ENCODE measurements around the gene PLPPR1.
"Not testable (repeated sequence)": the region's sequence is repeated elsewhere in the genome, so short reads cannot be mapped to it uniquely, and the experiment has no call there.

The PLPPR1 gene
- 0 reads per million in 2 donors for total RNA-seq

- DNase-seq: no peak
These were observed at the start of gene PLPPR1 for GRCh38 chr9:101028346-101029314. Gene PLPPR1, plus strand, starts transcription at chr9:101028727.

GRCh38 chr9:100989731-100990130 is 38.8 kb upstream of the PLPPR1 start:
- no peak for DNase-seq

GRCh38 chr9:100990605-100991381 is 37.7 kb upstream of the PLPPR1 start:
- no peak for DNase-seq

- DNase-seq: no peak
These were observed 35.9 kb upstream of the PLPPR1 start for GRCh38 chr9:100992632-100993031.

- DNase-seq: no peak
These were observed 28.5 kb upstream of the PLPPR1 start for GRCh38 chr9:100999906-101000544.

- DNase-seq: no peak
These were observed 23.3 kb upstream of the PLPPR1 start for GRCh38 chr9:101005246-101005645.

GRCh38 chr9:101014566-101014965 is 14.0 kb upstream of the PLPPR1 start:
- DNase-seq: no peak

- DNase-seq: no peak
These were observed 10.1 kb upstream of the PLPPR1 start for GRCh38 chr9:101018467-101018866.

GRCh38 chr9:101022704-101023103 is 5.8 kb upstream of the PLPPR1 start:
- no peak for DNase-seq

GRCh38 chr9:101025940-101026339 is 2.6 kb upstream of the PLPPR1 start:
- DNase-seq: no peak

GRCh38 chr9:101026824-101027223 is 1.7 kb upstream of the PLPPR1 start:
- DNase-seq: no peak

GRCh38 chr9:101027236-101027635 is 1.3 kb upstream of the PLPPR1 start:
- no peak for DNase-seq

- DNase-seq: no peak
These were observed 688 bp upstream of the PLPPR1 start for GRCh38 chr9:101027733-101028345.

GRCh38 chr9:101029315-101030085 is 973 bp downstream of the PLPPR1 start:
- no peak for DNase-seq

- DNase-seq: no peak
These were observed 1.5 kb downstream of the PLPPR1 start for GRCh38 chr9:101030086-101030391.

- DNase-seq: no peak
These were observed 3.9 kb downstream of the PLPPR1 start for GRCh38 chr9:101032426-101032825.

GRCh38 chr9:101034222-101034621 is 5.7 kb downstream of the PLPPR1 start:
- DNase-seq: no peak

- DNase-seq: no peak
These were observed 6.6 kb downstream of the PLPPR1 start for GRCh38 chr9:101035098-101035497.

- DNase-seq: no peak
These were observed 8.9 kb downstream of the PLPPR1 start for GRCh38 chr9:101037430-101037829.

- no peak for DNase-seq
These were observed 10.0 kb downstream of the PLPPR1 start for GRCh38 chr9:101038488-101038887.

- DNase-seq: not testable (repeated sequence)
These were observed 11.1 kb downstream of the PLPPR1 start for GRCh38 chr9:101039581-101039980.

- DNase-seq: no peak
These were observed 19.4 kb downstream of the PLPPR1 start for GRCh38 chr9:101047848-101048397.
